Heart left ventricle (tissue), 13 donors: Measurements from ENCODE around the gene GPR161.

Experiments
- CTCF ChIP-seq, 12 donors: fragments of 200-600 bp; sonication (generic) in 4 of 12; IDR thresholded peaks; one replicate each; pipeline versions ENCODE4 v1.5.0 to v1.8.0; 2018 to 2022; ENCODE audit warnings: antibody characterized with exemption in 12 of 12, mild to moderate bottlenecking in 5 of 12
- POLR2A ChIP-seq, 2 donors: fragments of 450-650 bp; IDR thresholded peaks; one replicate each; pipeline ENCODE4 v1.6.1; 2017; ENCODE audit warnings: antibody characterized with exemption in 2 of 2, mild to moderate bottlenecking in 2 of 2, moderate library complexity in 2 of 2
- donor health status: ischemic (EF 13 %, LVEDD 7.1; RV severe dilation, severe dysfunction).
- donor health status: DM: no; HTN: yes; CAD: no.
- donor health status: DM: no; HTN: no; CAD: no.
- donor health status: ischemic (EF 25% LVEDD 6.9; RV normal size, moderate dysfunction).
- donor health status: ischemic (EF 25% LVEDD 5.7; RV mildly dilated, moderate dysfunction).
- donor health status: ischemic (EF 35%, LVEDD 5.7; RV mildly dilated, moderate dysfunction).
- donor health status: nonischemic (EF 11% LVEDD 7.7; RV severe dilation, severe dysfunction).
- donor health status: DM: yes; HTN: yes; CAD: no.
- donor health status: PGD.
- donor health status: ischemic (EF 29% LVEDD 5.4; RV normal size, mild dysfunction).
- donor health status: nonischemic (EF 23%, LVEDD 6.1; RV moderate dilation, normal function).

GRCh38 chr1:168035345-168035744, 101.4 kb downstream of the GPR161 start:
- TF ChIP-seq CTCF (IDR thresholded peaks at IDR 0.05) (no peak), POLR2A (IDR thresholded peaks at IDR 0.05) (no peak)
